HK-2 (cell line): ENCODE data around the gene KCNIP4.

ENCODE experiments used
- DNase-seq: peaks from one replicate; pipeline ENCODE4 v3.0.0-alpha.2; 2018; ENCODE audit not compliant: unreplicated experiment

The KCNIP4 gene

GRCh38 chr4:21192367-21192766 is 756.2 kb downstream of the KCNIP4 start:
- DNase-seq, result no peak

- DNase-seq, result no peak
These were observed 757.3 kb downstream of the KCNIP4 start for GRCh38 chr4:21191317-21191716.

GRCh38 chr4:21184788-21185187 is 763.8 kb downstream of the KCNIP4 start:
- no peak for DNase-seq

GRCh38 chr4:21181716-21182115 is 766.9 kb downstream of the KCNIP4 start:
- no peak for DNase-seq

- DNase-seq, result no peak
These were observed 770.7 kb downstream of the KCNIP4 start for GRCh38 chr4:21177871-21178270.

- no peak for DNase-seq
These were observed 771.5 kb downstream of the KCNIP4 start for GRCh38 chr4:21177092-21177491.

GRCh38 chr4:21167711-21168110 is 780.9 kb downstream of the KCNIP4 start:
- no peak for DNase-seq

- DNase-seq, result no peak
These were observed 793.2 kb downstream of the KCNIP4 start for GRCh38 chr4:21155367-21155766.

- DNase-seq, result no peak
These were observed 809.2 kb downstream of the KCNIP4 start for GRCh38 chr4:21139327-21139726.

- no peak for DNase-seq
These were observed 812.4 kb downstream of the KCNIP4 start for GRCh38 chr4:21136051-21136630.

GRCh38 chr4:21134994-21135393 is 813.6 kb downstream of the KCNIP4 start:
- no peak for DNase-seq

GRCh38 chr4:21130606-21131005 is 818.0 kb downstream of the KCNIP4 start:
- no peak for DNase-seq

- DNase-seq, result no peak
These were observed 822.5 kb downstream of the KCNIP4 start for GRCh38 chr4:21126014-21126512.

- no peak for DNase-seq
These were observed 830.3 kb downstream of the KCNIP4 start for GRCh38 chr4:21118301-21118700.

- DNase-seq, result no peak
These were observed 830.9 kb downstream of the KCNIP4 start for GRCh38 chr4:21117541-21118180.

GRCh38 chr4:21113496-21114223 is 834.9 kb downstream of the KCNIP4 start:
- no peak for DNase-seq

GRCh38 chr4:21102667-21103066 is 845.9 kb downstream of the KCNIP4 start:
- DNase-seq, result no peak

GRCh38 chr4:21097865-21098264 is 850.7 kb downstream of the KCNIP4 start:
- no peak for DNase-seq

- DNase-seq, result no peak
These were observed 851.5 kb downstream of the KCNIP4 start for GRCh38 chr4:21097026-21097425.

GRCh38 chr4:21092531-21092930 is 856.0 kb downstream of the KCNIP4 start:
- no peak for DNase-seq

GRCh38 chr4:21090094-21090666 is 858.4 kb downstream of the KCNIP4 start:
- DNase-seq, result no peak

GRCh38 chr4:21083413-21083812 is 865.2 kb downstream of the KCNIP4 start:
- no peak for DNase-seq

GRCh38 chr4:21077967-21078366 is 870.6 kb downstream of the KCNIP4 start:
- DNase-seq, result no peak
